Karpas-422 (cell line): ENCODE data around the gene FAM90A1. TPM values are rescaled to one million over a fixed set of nuclear protein-coding genes. Genes with fewer than 3 reads are reported as not detected.
"Not testable (repeated sequence)": the region's sequence is repeated elsewhere in the genome, so short reads cannot be mapped to it uniquely, and the experiment has no call there.

Experiments
- DNase-seq: peaks from one replicate; pipeline ENCODE4 v3.0.0-alpha.2; 2015
- H2AFZ ChIP-seq: fragments of 200-600 bp; sonication (generic); 2 replicates; pipeline ENCODE4 v1.6.1; 2014; ENCODE audit warnings: antibody characterized with exemption, low read length, mixed read lengths
- H3K27ac ChIP-seq: fragments of 200-600 bp; sonication (generic); 2 replicates; pipeline ENCODE4 v1.5.1; 2014; ENCODE audit warnings: mild to moderate bottlenecking, low read length, moderate library complexity
- H3K27me3 ChIP-seq: fragments of 200-600 bp; sonication (generic); 2 replicates; pipeline ENCODE4 v1.6.1; 2014; ENCODE audit warnings: low read length, mixed read lengths
- H3K36me3 ChIP-seq: fragments of 200-600 bp; sonication (generic); 2 replicates; pipeline ENCODE4 v1.6.1; 2014; ENCODE audit warnings: low read length, mixed read lengths; ENCODE audit not compliant: insufficient read depth
- H3K4me1 ChIP-seq: fragments of 200-600 bp; sonication (generic); 2 replicates; pipeline ENCODE4 v1.6.1; 2014; ENCODE audit warnings: mild to moderate bottlenecking, low read length, mixed read lengths
- H3K4me2 ChIP-seq: fragments of 200-600 bp; sonication (generic); 2 replicates; pipeline ENCODE4 v1.6.1; 2014; ENCODE audit warnings: low read length, low read depth, mild to moderate bottlenecking; ENCODE audit not compliant: poor library complexity, severe bottlenecking
- H3K4me3 ChIP-seq: fragments of 200-600 bp; sonication (generic); 2 replicates; pipeline ENCODE4 v1.5.1; 2014; ENCODE audit warnings: mild to moderate bottlenecking, antibody characterized with exemption, low read length, mixed read lengths
- H3K79me2 ChIP-seq: fragments of 200-600 bp; sonication (generic); 2 replicates; pipeline ENCODE4 v1.6.1; 2014; ENCODE audit warnings: mild to moderate bottlenecking, low read length, mixed read lengths
- H3K9ac ChIP-seq: fragments of 200-600 bp; sonication (generic); 2 replicates; pipeline ENCODE4 v1.6.0; 2014; ENCODE audit warnings: low read length
- H3K9me2 ChIP-seq: fragments of 200-600 bp; sonication (generic), shearing (Covaris generic); replicated peaks from 2 replicates; pipeline ENCODE4 v1.6.0; 2014; ENCODE audit warnings: mild to moderate bottlenecking, low read length, moderate library complexity; ENCODE audit not compliant: insufficient read depth
- H3K9me3 ChIP-seq: fragments of 300-700, 200-600 bp; sonication (generic); 2 replicates; pipeline ENCODE4 v1.6.1; 2014; ENCODE audit warnings: low read length, mixed read lengths
- H4K20me1 ChIP-seq: fragments of 200-600 bp; sonication (generic); 2 replicates; pipeline ENCODE4 v1.6.1; 2014; ENCODE audit warnings: mild to moderate bottlenecking, antibody characterized with exemption, low read length, low read depth; ENCODE audit not compliant: insufficient read depth
- total RNA-seq: library from RNA; depleted of rRNA; stranded (reverse); fragments of >200 nt; shearing (Covaris generic); gene quantifications from 2 replicates; pipeline ENCODE4 v1.2.3, GENCODE V29; 2014; ENCODE audit warnings: low replicate concordance

FAM90A1 gene
- total RNA-seq, 1 experiment from 2014 or later = not detected

DNA sequence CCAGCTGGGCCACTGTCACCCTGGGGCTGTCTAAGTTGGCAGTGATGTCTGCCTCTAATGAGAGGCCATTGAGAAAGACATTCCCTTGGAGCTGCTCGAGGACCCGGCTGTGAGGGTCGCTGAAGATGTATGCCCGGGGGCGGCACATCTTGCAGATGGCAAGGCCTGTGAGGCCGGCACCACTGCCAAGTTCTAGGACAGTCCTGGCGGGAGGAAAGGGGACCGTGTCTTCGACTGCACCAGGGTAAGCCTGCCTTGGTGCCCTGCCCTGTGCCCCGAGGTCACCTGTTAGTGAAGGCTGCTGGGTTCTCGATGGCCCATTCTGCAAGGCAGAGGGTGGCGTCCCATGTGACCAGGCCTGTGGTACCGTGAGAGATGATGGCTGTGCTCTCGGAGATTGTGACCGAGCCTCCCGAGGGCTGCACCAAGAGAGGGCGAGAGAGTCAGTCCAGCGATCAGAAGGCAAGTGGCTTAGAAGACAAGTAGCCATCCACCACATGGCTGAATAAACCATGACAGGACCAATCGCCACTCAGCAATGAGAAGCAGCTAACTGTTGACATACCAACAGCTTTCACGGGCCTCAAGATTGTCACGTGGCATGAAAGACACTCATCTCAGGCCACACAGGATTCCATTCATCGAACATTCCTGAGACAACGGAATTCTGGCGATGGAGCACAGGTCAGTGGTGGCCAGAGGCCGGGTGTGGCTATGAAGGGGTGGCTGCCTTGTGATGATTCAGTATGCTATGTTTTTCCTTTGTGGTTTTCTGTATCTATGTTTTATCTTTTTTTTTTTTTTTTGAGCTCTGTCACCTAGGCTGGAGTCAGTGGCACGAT is 8.1 kb upstream of the FAM90A1 start:
- H3K9ac ChIP-seq, H2AFZ ChIP-seq, H3K4me3 ChIP-seq, DNase-seq, H3K36me3 ChIP-seq, H3K9me2 ChIP-seq, H3K4me2 ChIP-seq, H3K4me1 ChIP-seq, H3K9me3 ChIP-seq, H3K79me2 ChIP-seq, H3K27me3 ChIP-seq, H3K27ac ChIP-seq, H4K20me1 ChIP-seq: not testable (repeated sequence)

DNA sequence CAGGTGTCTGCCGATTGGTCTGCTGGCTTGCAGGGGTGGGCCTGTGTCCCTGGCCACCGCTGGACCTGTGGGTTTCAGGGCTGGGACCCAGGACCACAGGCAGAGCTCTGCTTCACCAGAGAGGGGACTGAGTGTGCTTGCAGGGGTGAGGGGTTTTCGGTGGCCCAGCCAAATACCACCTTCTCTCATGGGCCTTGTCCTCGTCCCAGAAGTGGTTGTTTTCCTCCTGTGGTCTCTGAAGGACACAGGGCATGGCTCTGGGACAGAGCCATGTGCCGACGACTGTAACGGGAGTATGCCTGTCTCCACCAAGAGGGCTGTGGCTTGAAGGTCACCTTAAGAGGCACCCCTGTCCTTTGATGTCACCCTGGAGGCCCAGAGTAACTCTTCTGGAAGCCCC is 7.3 kb upstream of the FAM90A1 start:
- not testable (repeated sequence) for H4K20me1 ChIP-seq, H3K36me3 ChIP-seq, H3K4me1 ChIP-seq, H2AFZ ChIP-seq, H3K9me3 ChIP-seq, H3K9ac ChIP-seq, H3K27me3 ChIP-seq, H3K27ac ChIP-seq, H3K79me2 ChIP-seq, H3K4me2 ChIP-seq, H3K9me2 ChIP-seq, H3K4me3 ChIP-seq
- DNase-seq = peak; percentile 16

DNA sequence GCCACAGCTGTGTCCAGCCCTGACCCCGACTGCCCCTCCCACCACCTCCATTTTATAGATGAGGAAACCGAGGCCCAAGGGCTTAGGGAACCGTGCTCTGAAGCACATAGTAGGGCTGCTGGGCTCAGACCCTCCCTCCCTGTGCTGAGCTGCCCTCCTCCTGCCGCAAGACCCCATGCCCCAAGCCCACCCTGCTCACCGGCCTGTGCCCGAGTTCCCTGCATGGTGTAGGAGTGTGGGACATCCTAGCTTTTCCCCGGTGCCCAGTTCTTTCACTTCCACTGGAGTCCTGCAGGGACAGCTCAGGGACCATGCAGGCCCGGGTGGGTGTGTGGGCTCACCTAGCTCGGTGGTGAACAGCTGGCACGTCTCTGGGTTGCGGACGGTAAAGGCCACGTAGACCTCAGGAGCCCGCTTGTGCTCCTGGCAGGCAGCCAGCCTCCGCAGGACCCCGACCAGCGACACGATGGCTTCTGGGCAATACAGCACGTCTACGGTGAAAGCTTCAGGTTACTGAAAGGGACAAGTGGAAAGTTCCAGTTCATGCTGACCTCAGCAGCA is 6.6 kb upstream of the FAM90A1 start:
- H3K9ac ChIP-seq, H3K27ac ChIP-seq, H3K9me3 ChIP-seq, H3K9me2 ChIP-seq, H3K4me3 ChIP-seq, H3K79me2 ChIP-seq, H3K27me3 ChIP-seq, H3K4me1 ChIP-seq, H2AFZ ChIP-seq, H3K36me3 ChIP-seq, H4K20me1 ChIP-seq, H3K4me2 ChIP-seq: not testable (repeated sequence)
- DNase-seq = peak; percentile 39

DNA sequence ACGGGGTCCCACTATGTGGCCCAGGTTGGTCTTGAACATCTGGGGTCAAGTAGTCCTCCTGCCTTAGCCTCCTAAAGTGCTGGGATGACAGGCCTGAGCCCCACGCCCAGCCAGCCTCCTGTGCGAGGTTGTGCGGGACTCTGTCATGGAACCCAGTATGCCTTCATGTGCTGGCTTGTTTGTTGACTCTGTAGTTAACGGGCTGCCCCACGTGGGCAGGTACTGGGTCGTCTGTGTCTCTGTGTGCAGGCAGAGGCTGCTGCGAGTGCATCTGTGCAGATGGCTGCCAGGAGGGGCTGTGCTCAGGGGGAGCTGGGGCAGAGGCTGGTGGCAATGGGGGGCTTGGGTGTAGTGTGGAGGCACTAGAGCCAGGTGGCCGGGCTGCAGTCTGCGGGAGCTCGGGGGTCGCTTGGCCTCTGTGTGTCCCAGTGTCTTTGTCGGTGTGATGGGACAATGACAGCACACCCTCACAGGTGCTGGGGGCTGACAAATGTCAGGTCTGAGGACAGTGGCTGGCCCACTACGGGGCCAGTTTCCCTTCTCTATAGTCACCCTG is 6.0 kb upstream of the FAM90A1 start:
- not testable (repeated sequence) for H3K4me2 ChIP-seq, H3K27me3 ChIP-seq, H4K20me1 ChIP-seq, H3K4me1 ChIP-seq, H3K9me3 ChIP-seq, H3K9ac ChIP-seq, H3K79me2 ChIP-seq, H3K27ac ChIP-seq, H2AFZ ChIP-seq, H3K4me3 ChIP-seq, H3K36me3 ChIP-seq, H3K9me2 ChIP-seq
- DNase-seq = peak; percentile 5

DNA sequence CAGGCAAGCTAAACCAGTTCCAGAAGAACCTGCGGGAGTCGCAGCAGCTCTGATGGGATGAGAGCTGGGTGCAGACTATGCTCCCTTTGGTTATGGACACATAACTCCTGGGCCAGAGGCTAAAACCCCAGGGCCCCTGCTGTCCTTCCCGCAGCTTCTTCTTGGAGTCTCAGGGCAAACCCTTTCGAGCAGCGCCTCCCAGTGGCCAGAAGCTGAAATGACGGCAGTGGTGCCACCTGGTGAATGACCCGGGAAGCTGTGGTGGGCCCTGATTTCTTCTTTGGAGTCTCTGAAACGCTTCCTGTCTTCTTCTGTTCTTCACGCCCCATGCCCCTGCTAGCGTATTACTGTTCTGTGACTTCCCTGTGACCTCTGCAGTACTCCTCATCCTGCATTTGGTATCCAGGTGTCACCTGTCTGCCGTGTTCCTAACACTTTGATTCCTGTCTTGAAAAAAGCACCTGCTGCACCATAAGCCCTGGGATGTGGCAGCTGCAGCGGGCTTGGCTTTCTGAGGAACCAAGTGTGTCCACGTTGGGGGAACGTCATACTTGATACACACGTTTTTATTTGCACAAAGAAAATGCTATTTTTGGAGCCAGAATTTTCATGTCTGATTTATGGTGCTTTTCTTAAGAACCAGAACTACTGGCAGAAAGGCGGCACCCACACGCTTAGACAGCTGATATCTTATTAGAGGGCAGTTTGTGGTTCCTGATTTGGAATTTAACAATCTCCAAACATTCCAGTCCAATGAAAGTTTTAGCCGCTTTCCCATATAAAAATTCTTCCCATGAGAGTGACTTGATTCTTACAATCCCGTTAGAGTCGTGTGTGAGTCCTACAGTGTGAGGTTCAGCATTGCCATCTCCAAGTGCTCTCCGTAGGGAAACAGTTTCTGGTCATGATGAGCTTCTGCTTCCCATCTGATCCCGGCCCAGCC is 4.5 kb upstream of the FAM90A1 start:
- H3K4me1 ChIP-seq, H3K27me3 ChIP-seq, H3K4me3 ChIP-seq, H3K27ac ChIP-seq, H3K9me3 ChIP-seq, H3K79me2 ChIP-seq, H3K36me3 ChIP-seq, H3K9me2 ChIP-seq, H4K20me1 ChIP-seq: not testable (repeated sequence)
- 0 out of 2 replicates have a peak overlapping the region, but pooled peaks have one; percentile 10 for H3K9ac ChIP-seq
- peak overlapping the region; percentile 52; the same call in 1 of the 2 replicates for H2AFZ ChIP-seq
- H3K4me2 ChIP-seq = peak overlapping the region; percentile 44
- peak; percentile 79 for DNase-seq

DNA sequence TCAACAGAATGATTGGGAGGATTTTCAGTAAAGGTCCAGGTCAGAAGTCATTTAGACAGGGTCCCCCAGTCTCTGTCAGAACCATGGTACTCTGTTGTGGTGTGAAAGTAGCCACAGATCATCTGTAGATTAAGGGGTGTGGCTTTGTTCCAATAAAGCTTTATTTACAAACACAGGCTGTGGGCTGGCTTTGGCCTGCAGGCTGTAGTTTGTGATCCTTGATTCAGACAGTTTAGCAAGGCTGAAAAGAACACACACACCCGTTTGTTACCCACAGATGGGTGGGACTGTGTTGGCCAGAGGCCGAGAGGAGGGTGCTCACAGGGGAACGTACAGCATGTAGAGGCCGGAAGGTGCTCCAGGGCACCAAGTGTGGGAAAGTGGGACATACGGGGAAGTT is 3.6 kb upstream of the FAM90A1 start:
- H3K9me2 ChIP-seq, H3K9me3 ChIP-seq, H4K20me1 ChIP-seq, H2AFZ ChIP-seq, H3K4me1 ChIP-seq, DNase-seq, H3K4me2 ChIP-seq, H3K9ac ChIP-seq, H3K4me3 ChIP-seq, H3K27ac ChIP-seq, H3K36me3 ChIP-seq, H3K79me2 ChIP-seq, H3K27me3 ChIP-seq: not testable (repeated sequence)

DNA sequence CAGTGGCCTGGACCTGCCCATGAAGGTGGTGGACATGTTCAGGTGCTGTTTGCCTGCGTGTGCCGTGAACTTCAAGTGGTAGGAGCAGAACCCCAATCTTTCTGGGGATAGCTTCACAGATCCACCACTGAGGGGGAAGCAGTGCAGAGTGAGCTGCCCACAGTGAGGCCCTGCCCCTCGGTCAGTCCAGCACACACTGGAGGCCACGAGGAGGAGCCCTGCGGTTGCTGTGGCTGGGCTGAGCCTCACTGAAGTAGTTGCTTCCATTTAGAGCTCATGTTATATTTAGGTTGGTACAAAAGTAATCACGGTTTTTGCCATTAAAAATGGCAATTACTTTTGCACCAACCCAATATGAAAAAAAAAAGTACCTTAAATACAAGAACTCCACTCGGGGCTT is 2.1 kb upstream of the FAM90A1 start:
- not testable (repeated sequence) for H3K4me2 ChIP-seq, H3K9ac ChIP-seq, DNase-seq

DNA sequence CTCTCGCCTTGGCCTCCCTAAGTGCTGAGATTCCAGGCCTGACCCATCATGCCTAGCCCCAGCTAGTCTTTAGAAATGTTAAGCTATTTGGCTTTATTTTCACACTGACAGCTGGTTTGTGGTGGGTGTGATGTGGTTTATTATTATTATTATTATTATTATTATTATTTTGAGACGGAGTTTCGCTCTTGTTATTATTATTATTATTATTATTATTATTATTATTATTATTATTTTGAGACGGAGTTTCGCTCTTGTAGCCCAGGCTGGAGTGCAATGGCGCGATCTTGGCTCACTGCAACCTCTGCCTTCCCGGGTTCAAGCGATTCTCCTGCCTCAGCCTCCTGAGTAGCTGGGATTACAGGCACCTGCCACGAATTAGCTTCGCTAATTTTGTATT is 1.2 kb upstream of the FAM90A1 start:
- DNase-seq, H3K9me3 ChIP-seq, H2AFZ ChIP-seq, H3K9ac ChIP-seq, H3K27me3 ChIP-seq, H4K20me1 ChIP-seq, H3K4me3 ChIP-seq, H3K9me2 ChIP-seq, H3K27ac ChIP-seq, H3K36me3 ChIP-seq, H3K4me2 ChIP-seq, H3K79me2 ChIP-seq, H3K4me1 ChIP-seq: not testable (repeated sequence)

More for the DNA sequence above, 2.1 kb upstream of the FAM90A1 start:
- not testable (repeated sequence) for H3K27me3 ChIP-seq, H4K20me1 ChIP-seq, H3K79me2 ChIP-seq, H3K27ac ChIP-seq, H2AFZ ChIP-seq, H3K36me3 ChIP-seq, H3K4me1 ChIP-seq, H3K9me3 ChIP-seq, H3K4me3 ChIP-seq, H3K9me2 ChIP-seq
